ENCODE results near the gene BDH2.

The BDH2 gene

GRCh38 chr4:103076747-103077347 is 22.8 kb downstream of the BDH2 start, which contains the start of gene SLC9B2:
Gene SLC9B2 (minus strand): TSS chr4:103076761. CDS start chr4:103067550, 9,211 bp downstream.
- H3K4me1 Mint-ChIP-seq, result peaks cover 16% of the 10 kb centered on the region
- H3K27me3 Mint-ChIP-seq (ENCODE audit: low read depth, poor library complexity), result peaks cover 4% of the 10 kb centered on the region
- H3K27ac Mint-ChIP-seq, result peak within 1 kb of the TSS; percentile 58
- H3K4me3 Mint-ChIP-seq, result peak within 1 kb of the TSS; percentile 94
- H3K36me3 Mint-ChIP-seq (ENCODE audit: low read depth), result peaks cover 53% of the 10 kb centered on the region
- DNase-seq, result no peak
- TF ChIP-seq CTCF (IDR thresholded peaks at IDR 0.05), result no peak
- peaks cover 4% of the 10 kb centered on the region for H3K9me3 Mint-ChIP-seq

GRCh38 chr4:103075894-103076746 is 23.5 kb downstream of the BDH2 start:
- peak overlapping the region; percentile 94 for H3K4me3 Mint-ChIP-seq
- no peak for TF ChIP-seq CTCF (IDR thresholded peaks at IDR 0.05)
- H3K9me3 Mint-ChIP-seq, result peaks cover 4% of the 10 kb centered on the region
- peaks cover 46% of the 10 kb centered on the region for H3K36me3 Mint-ChIP-seq (ENCODE audit: low read depth)
- peak; percentile 71 for DNase-seq
- H3K27ac Mint-ChIP-seq, result peak overlapping the region; percentile 58
- H3K27me3 Mint-ChIP-seq (ENCODE audit: low read depth, poor library complexity), result peaks cover 4% of the 10 kb centered on the region
- H3K4me1 Mint-ChIP-seq, result peaks cover 16% of the 10 kb centered on the region

GRCh38 chr4:103075435-103075893 is 24.2 kb downstream of the BDH2 start:
- peaks cover 4% of the 10 kb centered on the region for H3K27me3 Mint-ChIP-seq (ENCODE audit: low read depth, poor library complexity)
- TF ChIP-seq CTCF (IDR thresholded peaks at IDR 0.05), result no peak
- no peak for DNase-seq
- peaks cover 20% of the 10 kb centered on the region for H3K4me1 Mint-ChIP-seq
- H3K4me3 Mint-ChIP-seq, result peak overlapping the region; percentile 94
- peak overlapping the region; percentile 58 for H3K27ac Mint-ChIP-seq
- peaks cover 4% of the 10 kb centered on the region for H3K9me3 Mint-ChIP-seq
- peaks cover 45% of the 10 kb centered on the region for H3K36me3 Mint-ChIP-seq (ENCODE audit: low read depth)

GRCh38 chr4:103074744-103075434 is 24.7 kb downstream of the BDH2 start:
- peak overlapping the region; percentile 94 for H3K4me3 Mint-ChIP-seq
- H3K27me3 Mint-ChIP-seq (ENCODE audit: low read depth, poor library complexity), result peaks cover 4% of the 10 kb centered on the region
- DNase-seq, result no peak
- peaks cover 4% of the 10 kb centered on the region for H3K9me3 Mint-ChIP-seq
- peaks cover 20% of the 10 kb centered on the region for H3K4me1 Mint-ChIP-seq
- H3K36me3 Mint-ChIP-seq (ENCODE audit: low read depth), result peaks cover 42% of the 10 kb centered on the region
- no peak overlapping the region for H3K27ac Mint-ChIP-seq
- TF ChIP-seq CTCF (IDR thresholded peaks at IDR 0.05), result no peak

- Mint-ChIP-seq H3K9me3 (peaks cover 4% of the 10 kb centered on the region), H3K36me3 (ENCODE audit: low read depth) (peaks cover 35% of the 10 kb centered on the region), H3K27me3 (ENCODE audit: low read depth, poor library complexity) (peaks cover 4% of the 10 kb centered on the region), H3K27ac (no peak overlapping the region), H3K4me1 (peaks cover 20% of the 10 kb centered on the region), H3K4me3 (no peak overlapping the region)
- no peak for DNase-seq
- no peak for TF ChIP-seq CTCF (IDR thresholded peaks at IDR 0.05)
Measured at GRCh38 chr4:103073792-103074438, 25.7 kb downstream of the BDH2 start.

Measured in nephron progenitor cell (in vitro differentiated cells).